Astrocyte (in vitro differentiated cells and primary cell): Measurements from ENCODE around the gene CREB5.

Experiments
- CTCF ChIP-seq: IDR thresholded peaks from 2 replicates; pipeline ENCODE4 v1.5.1; 2011; ENCODE audit warnings: low read depth, mild to moderate bottlenecking, inconsistent platforms, low read length, moderate library complexity; ENCODE audit not compliant: insufficient read depth
- EZH2 ChIP-seq: IDR thresholded peaks from 2 replicates; pipeline ENCODE4 v1.6.1; 2012; ENCODE audit warnings: mild to moderate bottlenecking, low read length, inconsistent platforms; ENCODE audit not compliant: insufficient read depth

- TF ChIP-seq CTCF: no peak
- TF ChIP-seq EZH2: no peak
Measured at GRCh38 chr7:28855538-28856217, 443.4 kb downstream of the CREB5 start.
